ENCODE measurements around the gene PIGA.

Gene PIGA

GRCh38 chrX:15356444-15356843 is 21.1 kb upstream of the PIGA start:
- no peaks in the 10 kb centered on the region for H3K36me3 ChIP-seq (ENCODE audit: control insufficient read depth, insufficient read depth, low read length)
- H3K9ac ChIP-seq: no peak overlapping the region
- no peaks in the 10 kb centered on the region for H3K9me3 ChIP-seq (ENCODE audit: control insufficient read depth, low read length)
- H3K79me2 ChIP-seq: no peaks in the 10 kb centered on the region
- no peak overlapping the region for H3K4me3 ChIP-seq (ENCODE audit: low read depth, low read length)
- no peak overlapping the region for H3K27ac ChIP-seq
- TF ChIP-seq CTCF (IDR thresholded peaks at IDR 0.05): no peak
- no peaks in the 10 kb centered on the region for H3K4me1 ChIP-seq
- H2AFZ ChIP-seq: no peak overlapping the region
- H3K27me3 ChIP-seq (ENCODE audit: control insufficient read depth, insufficient read depth, low read length): no peaks in the 10 kb centered on the region
- no peak overlapping the region for H3K4me2 ChIP-seq (ENCODE audit: low read length)

GRCh38 chrX:15350329-15350996 is 15.1 kb upstream of the PIGA start:
- no peaks in the 10 kb centered on the region for H3K36me3 ChIP-seq (ENCODE audit: control insufficient read depth, insufficient read depth, low read length)

GRCh38 chrX:15349046-15349445 is 13.7 kb upstream of the PIGA start:
- Histone ChIP-seq H3K4me2 (ENCODE audit: low read length) (no peak overlapping the region), H3K4me1 (no peaks in the 10 kb centered on the region), H3K9me3 (ENCODE audit: control insufficient read depth, low read length) (no peaks in the 10 kb centered on the region), H3K36me3 (ENCODE audit: control insufficient read depth, insufficient read depth, low read length) (no peaks in the 10 kb centered on the region), H3K79me2 (no peaks in the 10 kb centered on the region), H2AFZ (no peak overlapping the region), H3K27ac (no peak overlapping the region), H3K9ac (no peak overlapping the region), H3K27me3 (ENCODE audit: control insufficient read depth, insufficient read depth, low read length) (no peaks in the 10 kb centered on the region), H3K4me3 (ENCODE audit: low read depth, low read length) (no peak overlapping the region)
- TF ChIP-seq CTCF (IDR thresholded peaks at IDR 0.05): peak; percentile 25

More at GRCh38 chrX:15350329-15350996, 15.1 kb upstream of the PIGA start:
- Histone ChIP-seq H3K27ac (no peak overlapping the region), H3K4me2 (ENCODE audit: low read length) (no peak overlapping the region), H3K9me3 (ENCODE audit: control insufficient read depth, low read length) (no peaks in the 10 kb centered on the region), H3K4me3 (ENCODE audit: low read depth, low read length) (no peak overlapping the region), H3K79me2 (no peaks in the 10 kb centered on the region), H2AFZ (no peak overlapping the region), H3K9ac (no peak overlapping the region), H3K4me1 (no peaks in the 10 kb centered on the region), H3K27me3 (ENCODE audit: control insufficient read depth, insufficient read depth, low read length) (no peaks in the 10 kb centered on the region)
- no peak for TF ChIP-seq CTCF (IDR thresholded peaks at IDR 0.05)

- Histone ChIP-seq H3K27me3 (ENCODE audit: control insufficient read depth, insufficient read depth, low read length) (no peaks in the 10 kb centered on the region), H3K9me3 (ENCODE audit: control insufficient read depth, low read length) (no peaks in the 10 kb centered on the region), H3K4me3 (ENCODE audit: low read depth, low read length) (no peak overlapping the region), H3K4me1 (no peaks in the 10 kb centered on the region), H3K36me3 (ENCODE audit: control insufficient read depth, insufficient read depth, low read length) (no peaks in the 10 kb centered on the region), H3K4me2 (ENCODE audit: low read length) (no peak overlapping the region), H3K9ac (no peak overlapping the region), H3K79me2 (no peaks in the 10 kb centered on the region), H2AFZ (no peak overlapping the region), H3K27ac (no peak overlapping the region)
- no peak for TF ChIP-seq CTCF (IDR thresholded peaks at IDR 0.05)
These were observed 10.7 kb upstream of the PIGA start for GRCh38 chrX:15345976-15346375.

- no peak overlapping the region for H3K4me2 ChIP-seq (ENCODE audit: low read length)
- H3K9me3 ChIP-seq (ENCODE audit: control insufficient read depth, low read length): no peaks in the 10 kb centered on the region
- H3K4me1 ChIP-seq: no peaks in the 10 kb centered on the region
- H3K79me2 ChIP-seq: no peaks in the 10 kb centered on the region
- no peaks in the 10 kb centered on the region for H3K27me3 ChIP-seq (ENCODE audit: control insufficient read depth, insufficient read depth, low read length)
- H2AFZ ChIP-seq: no peak overlapping the region
- no peak overlapping the region for H3K9ac ChIP-seq
- no peak for TF ChIP-seq CTCF (IDR thresholded peaks at IDR 0.05)
- no peak overlapping the region for H3K27ac ChIP-seq
- H3K4me3 ChIP-seq (ENCODE audit: low read depth, low read length): no peak overlapping the region
- H3K36me3 ChIP-seq (ENCODE audit: control insufficient read depth, insufficient read depth, low read length): no peaks in the 10 kb centered on the region
These were observed 8.8 kb upstream of the PIGA start for GRCh38 chrX:15344106-15344505.
